Measurements from ENCODE around the gene APLNR.

GRCh38 chr11:57269571-57270021 is 32.5 kb upstream of the APLNR start:
- TF ChIP-seq POLR2A (IDR thresholded peaks at IDR 0.05) = no peak
- TF ChIP-seq CTCF (IDR thresholded peaks at IDR 0.05) = no peak
- peak in 1 of 3 donors; percentile 30 for TF ChIP-seq POLR2AphosphoS5 (IDR thresholded peaks at IDR 0.05)

Data from breast epithelium (tissue), 3 donors.